Non-pigmented ciliary epithelial cell (primary cell): ENCODE data around the gene KLHL17.
"Not testable (repeated sequence)": the region's sequence is repeated elsewhere in the genome, so short reads cannot be mapped to it uniquely, and the experiment has no call there.

Source experiments
- DNase-seq: peaks from one replicate; pipeline ENCODE4 v3.0.0-alpha.2; 2010; ENCODE audit warnings: low read depth

KLHL17 gene

DNA sequence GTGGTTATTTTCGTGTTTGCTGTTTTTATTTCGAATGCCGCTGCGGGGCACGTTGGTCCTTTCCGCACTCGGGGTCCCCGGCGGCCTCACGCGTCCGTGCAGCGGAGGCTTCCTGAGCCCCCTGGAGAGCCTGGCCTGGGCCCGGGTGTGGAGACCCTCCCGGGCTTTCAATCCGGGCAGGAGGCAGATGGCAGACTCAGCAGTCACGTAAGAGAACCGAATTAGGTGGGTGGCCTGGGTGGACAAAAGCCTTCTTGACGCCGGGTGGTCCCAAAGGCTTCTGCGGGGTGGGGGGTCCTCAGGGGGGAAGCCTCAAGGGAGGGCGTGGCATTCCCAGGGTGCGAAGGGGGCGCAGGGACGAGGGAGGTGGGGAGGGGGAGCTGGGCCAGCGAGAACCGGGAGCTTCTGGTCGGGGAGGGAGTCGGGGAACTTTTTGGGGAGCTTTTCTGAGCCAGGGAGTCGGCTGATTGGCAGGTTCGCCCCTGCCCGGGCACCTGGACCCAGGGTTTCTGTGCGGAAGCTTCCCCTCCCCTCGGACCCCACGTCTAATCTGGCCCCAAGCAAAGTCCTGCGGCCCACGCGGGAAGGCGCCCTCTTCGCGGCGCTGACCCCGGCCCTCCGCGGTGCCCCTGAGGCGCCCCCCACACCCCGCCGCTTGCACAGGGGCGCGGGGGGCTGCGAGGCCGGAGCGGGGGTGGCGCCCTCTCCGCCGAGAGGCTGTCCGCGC lies 40.8 kb downstream of the KLHL17 start:
- no peak for DNase-seq

- DNase-seq: no peak
Observed at GRCh38 chr1:1003618-1004419, 43.4 kb downstream of the KLHL17 start.

GRCh38 chr1:1004420-1004779 lies 44.0 kb downstream of the KLHL17 start:
- no peak for DNase-seq

DNA sequence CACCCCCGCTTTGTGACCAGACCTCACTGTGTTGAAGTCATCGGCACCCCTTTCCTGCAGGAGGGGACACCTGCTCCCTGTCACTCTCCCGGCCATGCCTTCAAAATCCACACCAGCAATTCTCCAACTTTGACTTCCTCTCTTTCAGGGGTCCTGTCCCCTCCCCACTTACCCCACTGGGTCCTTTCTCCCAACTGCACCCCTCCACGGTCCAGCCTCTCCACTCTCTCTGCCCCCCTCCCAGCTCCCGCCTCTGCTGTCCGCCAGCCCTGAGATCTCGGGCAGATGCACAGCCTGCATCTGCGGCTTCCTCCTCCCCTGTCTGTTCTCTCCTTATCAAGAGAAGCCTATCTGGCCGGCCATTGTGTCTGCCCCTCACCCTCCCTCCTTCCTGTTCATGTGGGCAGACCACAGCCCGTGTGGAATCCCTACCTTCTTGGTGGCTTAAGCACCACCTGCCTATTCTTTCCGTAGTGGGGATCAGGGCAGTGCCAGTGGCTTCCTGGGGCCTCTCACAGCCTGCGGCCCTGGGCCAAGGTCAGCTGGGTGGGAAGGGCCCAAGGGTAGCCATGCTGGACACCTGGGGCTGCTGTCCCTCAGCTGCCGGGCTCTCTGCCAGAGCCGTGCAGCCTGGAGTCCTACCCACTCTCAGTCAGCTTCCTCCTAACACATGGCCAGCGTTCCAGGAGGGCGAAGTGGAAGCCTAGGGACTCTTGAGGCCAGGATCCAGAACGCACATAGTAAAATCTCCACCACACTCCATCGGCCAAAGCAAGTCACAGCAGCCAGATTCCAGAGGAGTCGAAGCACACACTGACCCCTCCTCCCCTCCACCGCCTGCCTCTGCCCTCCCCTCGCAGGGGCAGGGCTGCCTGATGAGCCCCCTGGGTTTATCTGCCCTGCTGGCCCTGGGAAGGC lies 44.7 kb downstream of the KLHL17 start:
- no peak for DNase-seq

DNA sequence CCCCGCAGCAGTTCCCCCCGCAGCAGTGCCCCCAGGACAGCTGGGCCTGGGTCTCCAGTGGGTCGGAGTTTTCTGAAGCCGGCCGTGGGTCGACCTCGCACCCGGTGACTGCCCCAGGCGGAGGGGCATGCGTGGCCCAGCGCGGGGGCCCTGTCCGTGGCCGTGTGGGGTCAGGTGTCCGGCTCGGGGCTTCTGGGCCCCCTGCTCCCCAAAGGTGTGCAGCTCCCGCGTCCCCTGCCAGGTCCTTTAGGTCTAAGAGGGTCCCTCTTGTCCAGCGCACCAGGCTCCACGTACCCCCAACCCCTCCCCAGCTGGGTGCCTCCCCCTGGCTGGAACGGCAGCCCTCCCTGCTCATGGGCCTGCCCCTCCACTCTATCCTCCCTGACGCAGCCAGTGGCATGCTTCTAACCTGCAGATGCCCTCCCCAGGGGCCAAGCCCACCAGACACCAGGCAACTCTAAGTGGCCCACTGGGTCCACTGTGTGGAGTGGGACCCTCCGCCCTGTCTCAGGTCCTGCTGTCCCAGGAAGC lies 45.5 kb downstream of the KLHL17 start:
- no peak for DNase-seq

DNA sequence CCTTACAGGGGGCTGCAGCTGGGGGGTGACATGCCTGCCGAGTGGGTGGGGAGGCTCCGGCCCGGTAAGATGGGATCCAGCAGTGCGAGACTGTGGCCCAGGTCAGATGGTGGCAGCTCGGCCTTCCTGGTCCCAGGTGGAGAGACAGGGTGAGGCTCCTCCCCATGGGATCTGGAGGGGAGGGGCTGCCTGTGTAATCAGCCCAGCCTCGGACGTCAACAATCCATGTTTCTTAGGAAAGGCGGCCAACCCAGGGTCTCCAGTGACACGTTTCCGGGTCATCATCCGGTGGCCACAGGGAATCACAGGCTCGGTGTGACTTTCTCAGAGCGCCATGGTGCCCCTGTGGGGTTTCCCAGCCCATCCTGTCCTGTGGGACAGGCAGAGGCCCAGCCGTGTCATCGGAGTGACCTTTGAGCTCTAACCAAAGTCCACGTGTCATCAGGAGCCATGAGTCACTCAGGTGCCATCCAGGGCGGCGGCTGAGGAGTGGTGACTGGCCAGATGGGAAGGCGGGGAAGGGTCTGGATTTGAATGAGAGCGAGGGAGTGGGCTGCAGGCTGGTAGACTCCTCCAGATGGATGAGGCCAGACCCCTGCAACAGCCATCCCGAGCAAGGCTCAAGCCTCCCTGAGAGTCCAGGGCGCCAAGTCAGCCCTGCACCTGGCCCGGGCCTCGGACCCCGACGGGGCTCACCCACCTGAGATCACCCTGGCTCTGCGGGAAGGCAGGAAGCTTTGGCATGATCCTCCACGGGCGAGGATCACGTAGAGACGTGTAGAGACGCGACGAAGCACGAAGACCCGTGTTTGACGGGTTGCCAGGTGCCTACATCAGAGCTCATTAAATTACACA lies 46.1 kb downstream of the KLHL17 start:
- no peak for DNase-seq

DNA sequence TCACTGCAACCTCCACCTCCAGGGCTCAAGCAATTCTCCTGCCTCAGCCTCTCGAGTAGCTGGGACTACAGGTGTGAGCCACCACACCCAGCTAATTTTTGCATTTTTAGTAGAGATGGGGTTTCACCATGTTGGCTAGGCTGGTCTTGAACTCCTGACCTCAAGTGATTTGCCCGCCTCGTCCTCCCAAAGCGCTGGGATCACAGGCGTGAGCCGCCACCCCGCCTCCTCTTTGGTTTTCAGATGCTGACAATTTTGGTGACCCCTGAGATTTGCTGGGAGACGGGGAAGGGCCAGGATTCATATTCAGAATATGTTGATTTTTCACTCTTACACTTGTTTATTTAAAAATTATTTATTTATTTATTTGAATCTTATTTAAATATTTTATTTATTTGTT lies 49.7 kb downstream of the KLHL17 start:
- not testable (repeated sequence) for DNase-seq

DNA sequence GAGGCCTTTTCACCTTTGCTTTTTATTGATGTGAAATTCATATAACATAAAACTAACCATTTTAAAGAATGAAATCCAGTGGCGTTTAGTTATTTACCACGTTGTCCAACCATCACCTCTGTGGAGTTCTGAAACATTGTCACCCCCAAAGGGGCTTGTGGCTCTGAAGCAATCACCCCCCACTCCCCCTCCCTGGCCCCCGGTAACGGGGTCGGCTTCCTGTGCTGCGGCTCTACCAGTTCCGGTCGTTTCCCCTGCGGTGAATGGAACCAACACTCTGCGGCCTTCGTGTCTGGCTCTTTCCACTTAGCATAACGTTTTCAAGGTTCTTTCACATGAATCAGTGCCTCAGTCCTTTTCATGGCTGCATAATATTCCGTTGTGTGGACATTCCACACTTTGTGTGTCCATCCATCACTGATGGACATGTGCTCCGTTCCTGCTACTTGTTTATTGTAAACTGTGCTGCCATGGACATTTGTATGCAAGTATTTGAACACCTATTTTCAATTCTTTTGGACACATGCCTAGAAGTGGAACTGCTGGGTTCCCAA lies 51.1 kb downstream of the KLHL17 start:
- no peak for DNase-seq

DNA sequence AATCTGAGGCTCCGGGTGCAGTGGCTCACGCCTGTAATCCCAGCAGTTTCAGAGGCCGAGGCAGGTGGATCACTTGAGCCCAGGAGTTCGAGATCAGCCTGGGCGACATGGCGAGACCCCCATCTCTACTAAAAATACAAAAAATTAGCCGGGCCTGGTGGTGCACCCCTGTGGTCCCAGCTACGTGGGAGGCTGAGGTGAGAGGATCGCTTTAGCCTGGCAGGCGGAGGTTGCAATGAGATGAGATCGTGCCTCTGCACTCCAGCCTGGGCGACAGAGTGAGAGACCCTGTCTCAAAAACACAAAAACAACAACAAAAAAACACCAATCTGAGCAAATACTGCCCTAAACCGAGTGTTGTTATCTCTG lies 52.3 kb downstream of the KLHL17 start:
- not testable (repeated sequence) for DNase-seq

DNA sequence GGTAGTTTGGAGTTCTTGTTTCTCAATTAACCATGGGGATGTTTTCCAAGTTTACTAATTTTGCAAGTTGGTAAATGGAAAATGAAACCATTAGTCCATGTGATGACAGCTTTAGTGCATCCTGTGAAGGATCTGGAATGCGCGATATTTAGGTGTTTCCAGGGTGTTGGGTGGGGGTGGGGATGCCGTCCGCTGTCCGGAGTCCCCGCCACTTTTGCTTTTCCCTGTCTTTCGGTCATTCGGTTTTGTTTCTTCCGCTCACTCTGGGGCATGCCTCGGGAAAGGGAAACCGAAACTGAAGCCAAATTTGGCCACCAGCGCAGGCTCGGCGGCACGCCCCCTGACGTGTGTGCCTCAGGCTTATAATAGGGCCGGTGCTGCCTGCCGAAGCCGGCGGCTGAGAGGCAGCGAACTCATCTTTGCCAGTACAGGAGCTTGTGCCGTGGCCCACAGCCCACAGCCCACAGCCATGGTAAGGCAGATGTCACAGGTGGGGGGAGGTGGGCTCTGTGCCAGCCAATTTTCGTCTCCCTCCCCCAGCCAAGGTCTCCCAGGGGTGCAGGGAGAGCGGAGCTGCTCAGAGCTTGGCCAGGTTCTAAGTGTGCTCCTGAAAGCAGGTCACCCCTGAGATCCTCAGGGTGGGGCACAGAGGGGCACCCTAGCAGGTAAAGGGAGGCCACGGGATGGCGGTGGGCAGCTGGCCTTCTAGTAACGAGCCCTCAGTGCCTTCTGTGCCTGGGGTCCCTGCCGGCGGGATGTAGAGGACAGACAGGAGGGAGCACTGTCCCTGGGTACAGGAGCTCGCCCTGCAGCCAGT lies 52.9 kb downstream of the KLHL17 start, which contains the start of gene ISG15:
Gene ISG15, plus strand, starts transcription at position 393 of the 817 bp plus-strand sequence. Its CDS starts 77 bp downstream, at position 470.
- no peak for DNase-seq

DNA sequence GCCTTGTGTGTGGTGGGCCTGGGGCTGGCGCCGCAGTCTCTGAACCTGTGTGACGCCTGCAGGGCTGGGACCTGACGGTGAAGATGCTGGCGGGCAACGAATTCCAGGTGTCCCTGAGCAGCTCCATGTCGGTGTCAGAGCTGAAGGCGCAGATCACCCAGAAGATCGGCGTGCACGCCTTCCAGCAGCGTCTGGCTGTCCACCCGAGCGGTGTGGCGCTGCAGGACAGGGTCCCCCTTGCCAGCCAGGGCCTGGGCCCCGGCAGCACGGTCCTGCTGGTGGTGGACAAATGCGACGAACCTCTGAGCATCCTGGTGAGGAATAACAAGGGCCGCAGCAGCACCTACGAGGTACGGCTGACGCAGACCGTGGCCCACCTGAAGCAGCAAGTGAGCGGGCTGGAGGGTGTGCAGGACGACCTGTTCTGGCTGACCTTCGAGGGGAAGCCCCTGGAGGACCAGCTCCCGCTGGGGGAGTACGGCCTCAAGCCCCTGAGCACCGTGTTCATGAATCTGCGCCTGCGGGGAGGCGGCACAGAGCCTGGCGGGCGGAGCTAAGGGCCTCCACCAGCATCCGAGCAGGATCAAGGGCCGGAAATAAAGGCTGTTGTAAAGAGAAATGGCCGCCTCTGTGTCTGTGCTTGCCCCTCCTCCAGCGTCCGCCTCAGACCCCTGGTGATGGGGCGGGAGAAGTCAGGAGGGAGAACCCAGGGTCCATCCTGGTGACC lies 53.7 kb downstream of the KLHL17 start:
- DNase-seq: no peak

GRCh38 chr1:1014799-1015681 lies 54.7 kb downstream of the KLHL17 start:
- no peak for DNase-seq
